ENCODE results near the gene ZDBF2.
A peak's percentile ranks its signal among the peaks of the same experiment; 100 is the strongest.
"Not testable (repeated sequence)": the region's sequence is repeated elsewhere in the genome, so short reads cannot be mapped to it uniquely, and the experiment has no call there.

The ZDBF2 gene

GRCh38 chr2:206274434-206275311, at the start of gene ZDBF2:
ZDBF2 (plus strand) TSS chr2:206274663; CDS start chr2:206281850, 7,187 bp downstream.
- DNase-seq (ENCODE audit: low read depth in 1 of 2, low spot score in 1 of 2) = peak in 1 of 2 donors; percentile 12

GRCh38 chr2:206225435-206226232, 48.8 kb upstream of the ZDBF2 start:
- no peak for DNase-seq (ENCODE audit: low read depth in 1 of 2, low spot score in 1 of 2)

GRCh38 chr2:206228636-206229035, 45.8 kb upstream of the ZDBF2 start:
- not testable (repeated sequence) for DNase-seq (ENCODE audit: low read depth in 1 of 2, low spot score in 1 of 2)

- DNase-seq (ENCODE audit: low read depth in 1 of 2, low spot score in 1 of 2) = no peak
Observed at GRCh38 chr2:206229642-206230041, 44.8 kb upstream of the ZDBF2 start.

- no peak for DNase-seq (ENCODE audit: low read depth in 1 of 2, low spot score in 1 of 2)
Observed at GRCh38 chr2:206230060-206230762, 44.3 kb upstream of the ZDBF2 start.

GRCh38 chr2:206231669-206232286, 42.7 kb upstream of the ZDBF2 start:
- no peak for DNase-seq (ENCODE audit: low read depth in 1 of 2, low spot score in 1 of 2)

- DNase-seq (ENCODE audit: low read depth in 1 of 2, low spot score in 1 of 2) = no peak
Observed at GRCh38 chr2:206232287-206233035, 42.0 kb upstream of the ZDBF2 start.

GRCh38 chr2:206239157-206239556, 35.3 kb upstream of the ZDBF2 start:
- no peak for DNase-seq (ENCODE audit: low read depth in 1 of 2, low spot score in 1 of 2)

- no peak for DNase-seq (ENCODE audit: low read depth in 1 of 2, low spot score in 1 of 2)
Observed at GRCh38 chr2:206240327-206240726, 34.1 kb upstream of the ZDBF2 start.

GRCh38 chr2:206241736-206242135, 32.7 kb upstream of the ZDBF2 start:
- DNase-seq (ENCODE audit: low read depth in 1 of 2, low spot score in 1 of 2) = no peak

- DNase-seq (ENCODE audit: low read depth in 1 of 2, low spot score in 1 of 2) = no peak
Observed at GRCh38 chr2:206245265-206245672, 29.2 kb upstream of the ZDBF2 start.

GRCh38 chr2:206250041-206250897, 24.2 kb upstream of the ZDBF2 start:
- no peak for DNase-seq (ENCODE audit: low read depth in 1 of 2, low spot score in 1 of 2)

- no peak for DNase-seq (ENCODE audit: low read depth in 1 of 2, low spot score in 1 of 2)
Observed at GRCh38 chr2:206253125-206253776, 21.2 kb upstream of the ZDBF2 start.

- no peak for DNase-seq (ENCODE audit: low read depth in 1 of 2, low spot score in 1 of 2)
Observed at GRCh38 chr2:206253777-206254166, 20.7 kb upstream of the ZDBF2 start.

GRCh38 chr2:206255003-206255402, 19.5 kb upstream of the ZDBF2 start:
- DNase-seq (ENCODE audit: low read depth in 1 of 2, low spot score in 1 of 2) = no peak

- no peak for DNase-seq (ENCODE audit: low read depth in 1 of 2, low spot score in 1 of 2)
Observed at GRCh38 chr2:206256706-206257205, 17.7 kb upstream of the ZDBF2 start.

GRCh38 chr2:206257350-206257749, 17.1 kb upstream of the ZDBF2 start:
- no peak for DNase-seq (ENCODE audit: low read depth in 1 of 2, low spot score in 1 of 2)

GRCh38 chr2:206257861-206258260, 16.6 kb upstream of the ZDBF2 start:
- DNase-seq (ENCODE audit: low read depth in 1 of 2, low spot score in 1 of 2) = no peak

GRCh38 chr2:206258615-206259014, 15.8 kb upstream of the ZDBF2 start:
- not testable (repeated sequence) for DNase-seq (ENCODE audit: low read depth in 1 of 2, low spot score in 1 of 2)

Data from activated T-helper 1 cell treated with anti-CD3 and anti-CD28 coated beads, Interleukin-2, amount 50 U/mL, for 16 hours (primary cell).